GM12872 (cell line): Measurements from ENCODE around the gene GPR153.
A peak's percentile ranks its signal among the peaks of the same experiment; 100 is the strongest.

Experiments
- TF ChIP-seq, protein P1 (sequence below): IDR thresholded peaks from 3 replicates; pipeline ENCODE4 v1.5.1; 2011; ENCODE audit warnings: low read depth, mild to moderate bottlenecking, low read length, moderate library complexity; ENCODE audit not compliant: insufficient read depth

Gene GPR153

DNA sequence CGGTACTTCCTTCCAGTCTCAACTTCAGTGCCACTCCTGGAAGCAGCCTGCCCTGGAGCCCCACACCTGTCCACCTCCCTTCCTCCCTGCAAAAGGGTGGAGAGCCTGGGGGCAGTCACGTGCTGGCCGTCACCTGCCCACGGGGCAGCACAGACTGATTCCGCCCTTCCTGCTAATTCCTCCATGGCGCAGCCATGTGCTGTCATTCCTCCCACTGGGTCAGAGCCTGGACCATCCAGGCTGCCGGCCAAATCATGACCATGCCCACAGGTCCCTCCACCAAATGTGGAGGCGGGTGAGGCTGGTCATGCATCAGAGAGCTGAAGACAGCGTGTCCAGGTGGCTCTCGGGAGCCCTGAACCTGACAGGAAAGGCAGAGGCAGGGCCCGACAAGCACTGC, 24.4 kb upstream of the GPR153 start:
- TF ChIP-seq, protein P1, sequence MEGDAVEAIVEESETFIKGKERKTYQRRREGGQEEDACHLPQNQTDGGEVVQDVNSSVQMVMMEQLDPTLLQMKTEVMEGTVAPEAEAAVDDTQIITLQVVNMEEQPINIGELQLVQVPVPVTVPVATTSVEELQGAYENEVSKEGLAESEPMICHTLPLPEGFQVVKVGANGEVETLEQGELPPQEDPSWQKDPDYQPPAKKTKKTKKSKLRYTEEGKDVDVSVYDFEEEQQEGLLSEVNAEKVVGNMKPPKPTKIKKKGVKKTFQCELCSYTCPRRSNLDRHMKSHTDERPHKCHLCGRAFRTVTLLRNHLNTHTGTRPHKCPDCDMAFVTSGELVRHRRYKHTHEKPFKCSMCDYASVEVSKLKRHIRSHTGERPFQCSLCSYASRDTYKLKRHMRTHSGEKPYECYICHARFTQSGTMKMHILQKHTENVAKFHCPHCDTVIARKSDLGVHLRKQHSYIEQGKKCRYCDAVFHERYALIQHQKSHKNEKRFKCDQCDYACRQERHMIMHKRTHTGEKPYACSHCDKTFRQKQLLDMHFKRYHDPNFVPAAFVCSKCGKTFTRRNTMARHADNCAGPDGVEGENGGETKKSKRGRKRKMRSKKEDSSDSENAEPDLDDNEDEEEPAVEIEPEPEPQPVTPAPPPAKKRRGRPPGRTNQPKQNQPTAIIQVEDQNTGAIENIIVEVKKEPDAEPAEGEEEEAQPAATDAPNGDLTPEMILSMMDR = no peak

DNA sequence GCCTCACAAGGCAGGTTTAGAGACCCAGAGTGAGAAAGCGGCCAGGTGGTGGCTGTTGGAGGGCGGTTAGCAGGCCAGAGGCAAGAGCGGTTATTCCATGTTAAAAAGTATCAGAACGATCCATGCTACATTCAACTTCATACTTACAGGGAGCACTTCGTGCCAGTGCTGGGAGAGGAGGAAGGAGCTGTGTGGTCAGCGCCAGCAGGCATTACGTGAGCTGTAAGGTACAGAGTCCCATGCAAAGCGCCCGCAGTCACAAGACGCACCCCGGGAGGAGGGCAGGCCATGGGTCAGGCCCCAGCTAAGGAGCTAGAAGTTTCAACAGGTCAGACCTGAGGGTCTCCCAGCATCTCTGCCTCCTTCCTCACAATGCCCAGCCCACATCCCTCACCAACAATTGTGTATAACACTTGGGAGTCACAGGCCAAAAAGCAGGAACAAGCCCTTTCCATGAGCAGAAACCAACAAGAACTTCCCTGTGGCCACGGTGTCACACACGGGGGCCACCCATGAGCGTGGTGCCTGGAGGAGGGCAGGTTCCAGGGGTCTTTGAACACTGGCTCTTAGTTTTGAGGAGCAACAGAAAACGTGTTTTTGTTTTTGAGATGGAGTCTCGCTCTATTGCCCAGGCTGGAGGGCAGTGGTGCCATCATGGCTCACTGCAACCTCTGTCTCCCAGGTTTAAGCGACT, 21.8 kb upstream of the GPR153 start:
- TF ChIP-seq, protein P1 = no peak

DNA sequence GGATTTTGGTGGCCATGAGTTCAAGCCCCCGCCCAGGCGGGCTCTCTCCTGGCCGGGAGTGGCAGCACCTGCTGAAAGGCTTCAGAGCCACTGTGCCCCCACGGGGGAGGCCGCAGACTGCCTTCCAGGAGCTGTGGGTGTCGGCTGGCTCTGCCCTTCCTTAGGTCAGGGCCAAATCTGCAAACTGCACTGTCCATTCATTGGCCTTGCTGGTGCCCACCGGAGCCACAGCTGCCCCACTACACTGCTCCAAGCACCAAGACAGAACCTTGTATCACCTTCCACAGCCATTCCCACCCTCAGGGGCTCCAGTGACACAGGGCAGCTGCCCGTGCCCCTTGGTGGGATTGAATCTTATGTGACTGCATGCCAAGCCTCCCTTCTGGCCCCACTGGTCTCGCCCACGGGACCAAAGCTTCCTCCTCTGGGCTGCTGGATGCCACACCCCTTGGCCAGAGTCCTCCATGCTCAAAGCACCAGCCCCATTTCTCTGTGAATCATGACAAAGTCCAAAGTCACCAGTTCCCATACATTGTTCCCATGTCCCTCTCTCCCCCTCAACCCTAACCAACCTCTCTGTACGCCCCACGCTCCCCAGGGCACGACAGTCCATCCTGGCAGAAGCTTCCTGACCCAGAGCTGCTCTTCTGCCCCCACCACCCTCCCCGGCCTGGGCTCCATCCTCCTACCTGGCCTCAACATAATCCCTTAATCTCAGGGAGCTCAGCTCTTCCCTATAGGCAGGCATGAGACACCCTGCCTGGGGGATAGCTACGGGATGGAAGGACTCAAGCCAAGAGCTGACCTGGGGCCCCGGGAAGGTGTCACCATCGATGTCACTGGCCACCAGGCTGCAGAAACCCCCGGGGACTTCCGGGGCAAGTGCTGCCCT, 20.9 kb upstream of the GPR153 start:
- TF ChIP-seq, protein P1 = no peak

DNA sequence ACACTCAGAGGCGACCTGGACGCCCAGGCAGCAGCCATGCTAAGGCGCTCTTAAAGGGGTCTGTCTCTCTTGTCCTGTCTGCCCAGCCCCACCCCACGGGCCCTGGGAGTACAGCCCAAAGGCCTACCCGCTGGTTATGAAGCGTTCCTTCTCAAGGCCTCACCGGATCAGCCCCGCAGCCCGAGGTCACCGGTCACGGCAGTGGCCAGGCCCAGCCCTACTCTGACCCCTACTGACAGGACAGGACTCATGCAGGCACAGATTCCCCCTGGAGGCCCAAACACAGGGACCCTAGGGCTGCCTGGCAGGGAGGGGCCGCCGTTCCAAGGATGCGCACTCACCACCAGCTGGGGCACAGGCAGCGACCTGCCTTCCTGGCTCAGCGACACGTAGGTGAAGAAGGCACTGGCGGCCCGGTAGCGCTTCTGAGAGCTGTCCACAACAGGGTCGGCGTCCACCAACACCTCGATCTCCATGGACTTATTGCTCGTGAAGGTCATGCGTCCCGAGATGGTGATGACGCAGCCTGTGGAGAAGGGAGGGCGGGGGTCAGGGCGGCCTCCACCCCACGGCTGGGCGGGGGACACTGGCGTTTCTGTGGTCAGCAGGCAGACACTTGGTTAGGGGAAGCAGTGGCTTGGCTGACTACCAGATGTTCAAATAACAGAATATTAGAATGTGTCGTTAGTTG, 20.0 kb upstream of the GPR153 start:
- TF ChIP-seq, protein P1 = 0 out of 3 replicates have a peak, but pooled peaks have one; percentile 13

DNA sequence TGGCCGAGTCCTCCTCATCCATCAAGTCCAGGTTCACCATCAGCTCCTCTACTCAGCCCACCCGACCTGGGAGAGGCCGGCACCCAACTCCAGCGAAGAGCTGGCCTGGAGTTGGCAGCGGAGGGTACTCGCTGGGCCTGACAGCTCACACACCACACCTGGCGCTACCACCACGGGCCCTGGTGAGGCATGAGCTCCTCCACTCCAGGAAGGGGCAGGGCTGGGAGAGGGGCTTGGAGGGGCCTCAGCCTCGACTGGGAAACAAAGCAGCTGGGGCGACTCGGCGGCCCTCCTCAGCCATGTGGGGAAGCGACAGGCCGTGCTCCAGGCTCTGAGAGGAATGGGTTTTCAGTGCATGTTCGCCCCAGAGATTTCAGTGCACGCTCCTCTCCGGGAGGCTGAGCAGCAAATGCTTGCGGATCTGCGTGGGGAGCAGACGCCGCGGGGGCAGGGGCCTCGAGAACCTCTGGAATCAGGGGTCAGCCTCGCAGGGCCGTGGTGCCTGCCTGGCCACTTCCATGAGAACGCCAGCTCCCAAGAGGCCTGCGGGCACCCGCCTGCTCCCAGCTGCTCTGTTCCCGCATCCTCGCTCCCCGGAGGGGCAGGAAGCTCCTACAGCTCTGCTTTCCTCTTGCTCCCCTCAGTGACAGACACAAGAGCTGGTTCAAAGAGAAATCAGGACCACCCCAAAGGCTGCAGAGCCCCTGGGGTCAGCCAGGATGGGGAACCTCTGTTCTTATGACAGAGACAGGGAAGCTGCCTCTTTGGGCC, 18.9 kb upstream of the GPR153 start:
- TF ChIP-seq, protein P1 = no peak

DNA sequence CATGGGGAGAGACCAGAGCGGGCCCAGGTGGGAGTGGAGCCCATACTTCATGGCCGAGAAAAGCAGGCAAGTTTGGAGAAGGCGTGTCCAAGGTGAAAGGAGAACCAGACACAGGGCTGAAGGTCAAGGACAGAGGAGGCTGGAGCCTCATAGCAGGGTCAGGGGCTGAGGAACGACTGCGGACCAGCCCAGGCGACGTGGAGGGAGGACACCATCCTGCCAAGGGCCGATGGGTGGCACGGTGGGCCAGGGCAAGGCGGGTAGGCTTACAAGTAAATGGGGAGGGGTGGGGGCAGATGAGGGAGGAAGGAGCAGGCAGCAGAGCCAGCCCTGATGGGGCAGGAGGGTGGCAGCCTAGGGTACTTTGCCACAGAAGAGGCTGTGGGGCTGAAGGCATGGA, 18.2 kb upstream of the GPR153 start:
- TF ChIP-seq, protein P1 = no peak
